ENCODE measurements around the gene PLA2G4F. TPM values are rescaled to one million over a fixed set of nuclear protein-coding genes. Genes with fewer than 3 reads are reported as not detected.

PLA2G4F gene
- total RNA-seq, 1 donor from 2014 or later, result not detected

DNA sequence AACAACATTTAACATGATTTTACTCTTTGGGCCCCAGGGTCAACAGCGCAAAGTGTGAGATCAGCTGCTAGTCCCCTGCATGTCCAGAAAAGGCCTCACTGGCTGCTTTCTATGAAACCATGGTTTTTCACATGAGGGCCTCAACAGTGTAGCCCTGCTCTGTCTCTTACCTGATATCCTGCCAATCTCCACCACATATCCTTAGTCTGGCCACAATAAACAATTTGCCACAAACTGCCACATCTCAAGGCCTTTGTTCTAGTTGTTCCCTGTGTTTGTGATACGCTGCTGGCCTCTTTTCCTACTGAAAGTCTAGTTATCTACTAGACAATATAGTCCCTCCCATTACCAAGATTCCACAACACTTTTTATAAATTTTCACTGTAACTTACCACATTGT is 33.9 kb upstream of the PLA2G4F start:
- Mint-ChIP-seq H3K27ac (no peak overlapping the region), H3K4me1 (peaks cover 22% of the 10 kb centered on the region), H3K9me3 (no peaks in the 10 kb centered on the region), H3K27me3 (no peaks in the 10 kb centered on the region), H3K36me3 (ENCODE audit: low read depth) (peaks cover 78% of the 10 kb centered on the region), H3K4me3 (no peak overlapping the region)
- intact Hi-C loops (cut with micrococcal nuclease), result no loop called here
- ATAC-seq (ENCODE audit: low read depth), result no peak
- ChIA-PET POLR2A (no interaction called here), CTCF (no interaction called here)
- TF ChIP-seq, protein P1, sequence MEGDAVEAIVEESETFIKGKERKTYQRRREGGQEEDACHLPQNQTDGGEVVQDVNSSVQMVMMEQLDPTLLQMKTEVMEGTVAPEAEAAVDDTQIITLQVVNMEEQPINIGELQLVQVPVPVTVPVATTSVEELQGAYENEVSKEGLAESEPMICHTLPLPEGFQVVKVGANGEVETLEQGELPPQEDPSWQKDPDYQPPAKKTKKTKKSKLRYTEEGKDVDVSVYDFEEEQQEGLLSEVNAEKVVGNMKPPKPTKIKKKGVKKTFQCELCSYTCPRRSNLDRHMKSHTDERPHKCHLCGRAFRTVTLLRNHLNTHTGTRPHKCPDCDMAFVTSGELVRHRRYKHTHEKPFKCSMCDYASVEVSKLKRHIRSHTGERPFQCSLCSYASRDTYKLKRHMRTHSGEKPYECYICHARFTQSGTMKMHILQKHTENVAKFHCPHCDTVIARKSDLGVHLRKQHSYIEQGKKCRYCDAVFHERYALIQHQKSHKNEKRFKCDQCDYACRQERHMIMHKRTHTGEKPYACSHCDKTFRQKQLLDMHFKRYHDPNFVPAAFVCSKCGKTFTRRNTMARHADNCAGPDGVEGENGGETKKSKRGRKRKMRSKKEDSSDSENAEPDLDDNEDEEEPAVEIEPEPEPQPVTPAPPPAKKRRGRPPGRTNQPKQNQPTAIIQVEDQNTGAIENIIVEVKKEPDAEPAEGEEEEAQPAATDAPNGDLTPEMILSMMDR (IDR thresholded peaks at IDR 0.05), result no peak
- DNase-seq, result no peak

DNA sequence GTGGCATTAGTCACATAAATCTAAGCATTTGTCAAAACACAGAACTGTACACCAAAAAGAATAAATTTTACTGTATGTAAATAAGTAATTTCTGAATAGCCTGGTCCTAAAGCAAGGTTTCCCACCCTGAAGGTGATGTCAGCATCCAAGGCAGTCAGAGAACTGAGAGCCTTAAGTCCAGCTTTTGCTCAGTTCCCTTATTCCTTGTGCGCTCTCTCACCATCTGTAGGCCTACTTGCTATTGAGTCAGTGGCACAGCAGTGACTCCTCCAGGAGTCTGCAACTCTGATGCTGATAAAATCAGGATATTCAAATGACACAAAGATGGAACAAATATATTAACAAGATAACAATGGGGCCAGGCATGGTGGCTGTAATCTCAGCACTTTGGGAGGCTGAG is 29.4 kb upstream of the PLA2G4F start:
- intact Hi-C loops (cut with micrococcal nuclease), result no loop called here
- peaks cover 84% of the 10 kb centered on the region for H3K36me3 Mint-ChIP-seq (ENCODE audit: low read depth)
- H3K4me3 Mint-ChIP-seq, result no peak overlapping the region
- H3K27me3 Mint-ChIP-seq, result no peaks in the 10 kb centered on the region
- ChIA-PET POLR2A (no interaction called here), CTCF (no interaction called here)
- TF ChIP-seq, protein P1 (IDR thresholded peaks at IDR 0.05), result no peak
- DNase-seq (no peak), ATAC-seq (ENCODE audit: low read depth) (no peak)
- no peaks in the 10 kb centered on the region for H3K9me3 Mint-ChIP-seq
- H3K4me1 Mint-ChIP-seq, result peaks cover 7% of the 10 kb centered on the region
- H3K27ac Mint-ChIP-seq, result no peak overlapping the region

DNA sequence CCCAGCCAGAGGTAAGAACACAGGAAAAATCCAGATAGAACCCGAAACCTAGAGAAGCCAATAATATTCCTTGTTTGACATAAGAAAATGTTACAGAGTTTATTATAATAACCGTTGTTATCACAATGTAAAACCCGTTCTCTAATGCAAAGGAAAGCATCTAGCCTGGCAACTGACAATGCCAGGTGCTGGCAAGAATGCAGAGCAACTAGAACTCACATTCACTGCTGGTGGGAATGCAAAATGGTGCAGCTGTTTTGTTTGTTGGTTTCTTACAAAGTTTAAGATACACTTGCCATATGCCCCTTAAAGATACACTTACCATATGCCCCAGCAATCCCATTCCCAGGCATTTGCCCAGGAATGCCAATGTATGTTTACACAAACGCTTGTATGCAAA is 28.3 kb upstream of the PLA2G4F start:
- TF ChIP-seq, protein P1 (IDR thresholded peaks at IDR 0.05), result no peak
- ATAC-seq (ENCODE audit: low read depth) (no peak), DNase-seq (no peak)
- Mint-ChIP-seq H3K27ac (no peak overlapping the region), H3K27me3 (no peaks in the 10 kb centered on the region), H3K4me1 (peaks cover 7% of the 10 kb centered on the region), H3K9me3 (no peaks in the 10 kb centered on the region), H3K36me3 (ENCODE audit: low read depth) (peaks cover 83% of the 10 kb centered on the region), H3K4me3 (no peak overlapping the region)
- ChIA-PET CTCF (no interaction called here), POLR2A (no interaction called here)
- intact Hi-C loops (cut with micrococcal nuclease), result no loop called here

DNA sequence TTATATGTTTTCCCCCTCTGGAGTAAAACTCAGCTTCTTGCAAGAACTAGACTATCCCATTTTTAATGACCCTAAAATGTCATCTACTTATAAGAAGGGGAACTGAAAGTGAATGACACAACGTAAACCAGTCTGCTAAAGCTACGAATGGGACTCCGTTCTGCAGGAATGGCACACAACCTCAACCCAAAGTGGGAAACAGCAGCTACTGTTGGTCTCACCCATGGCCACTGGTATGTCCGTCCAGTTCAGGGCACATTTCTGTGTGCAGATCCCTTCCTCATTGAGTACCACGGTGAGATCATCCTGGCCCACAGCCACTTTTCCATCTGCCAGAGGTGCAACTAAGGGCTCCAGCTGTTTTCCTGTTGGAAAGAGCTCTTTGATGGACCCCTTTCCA is 27.9 kb upstream of the PLA2G4F start:
- Mint-ChIP-seq H3K9me3 (no peaks in the 10 kb centered on the region), H3K4me3 (no peak overlapping the region), H3K4me1 (peaks cover 7% of the 10 kb centered on the region), H3K27me3 (no peaks in the 10 kb centered on the region), H3K27ac (no peak overlapping the region), H3K36me3 (ENCODE audit: low read depth) (peaks cover 82% of the 10 kb centered on the region)
- peak; percentile 45 for ATAC-seq (ENCODE audit: low read depth)
- intact Hi-C loops (cut with micrococcal nuclease), result no loop called here
- POLR2A ChIA-PET, result no interaction called here
- CTCF ChIA-PET, result no interaction called here
- TF ChIP-seq, protein P1 (IDR thresholded peaks at IDR 0.05), result no peak
- DNase-seq, result no peak

DNA sequence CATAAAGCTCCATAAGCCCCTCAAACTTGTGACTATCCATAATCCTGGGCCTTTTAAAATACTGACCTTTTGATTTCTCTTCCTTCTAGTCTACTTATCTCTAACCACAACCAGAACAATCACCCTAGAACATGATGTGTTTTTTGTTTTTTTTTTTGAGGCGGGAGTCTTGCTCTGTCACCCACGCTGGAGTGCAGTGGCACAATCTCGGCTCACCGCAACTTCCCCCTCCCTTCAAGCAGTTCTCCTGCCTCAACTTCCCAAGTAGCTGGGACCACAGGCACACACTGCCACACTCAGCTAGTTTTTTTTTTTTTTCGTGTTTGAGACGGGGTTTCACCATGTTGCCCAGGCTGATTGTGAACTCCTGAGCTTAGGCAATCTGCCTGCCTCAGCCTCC is 26.5 kb upstream of the PLA2G4F start:
- TF ChIP-seq, protein P1 (IDR thresholded peaks at IDR 0.05), result no peak
- peaks cover 7% of the 10 kb centered on the region for H3K4me1 Mint-ChIP-seq
- ATAC-seq (ENCODE audit: low read depth) (no peak), DNase-seq (no peak)
- H3K36me3 Mint-ChIP-seq (ENCODE audit: low read depth), result peaks cover 81% of the 10 kb centered on the region
- H3K27ac Mint-ChIP-seq, result no peak overlapping the region
- no peaks in the 10 kb centered on the region for H3K27me3 Mint-ChIP-seq
- ChIA-PET POLR2A (interaction anchor here (0.7 kb wide), 1 partner anchor 70 kb away, joined by 3 read pairs; no protein-coding TSS in a partner anchor), CTCF (no interaction called here)
- no peak overlapping the region for H3K4me3 Mint-ChIP-seq
- no peaks in the 10 kb centered on the region for H3K9me3 Mint-ChIP-seq
- intact Hi-C loops (cut with micrococcal nuclease), result no loop called here

Data from activated B cell treated with CpG ODN at 0.5 μM for 24 hours (primary cell).